ENCODE data around the gene UBE2Z. TPM values are rescaled to one million over a fixed set of nuclear protein-coding genes. Genes with fewer than 3 reads are reported as not detected.

Gene UBE2Z
- total and polyA plus RNA-seq, 2 of the 13 experiments (the other 11 are each of a cell fraction or from before 2014, with no cell fraction given) = 63.2 to 122 TPM

- TF ChIP-seq, protein P1, sequence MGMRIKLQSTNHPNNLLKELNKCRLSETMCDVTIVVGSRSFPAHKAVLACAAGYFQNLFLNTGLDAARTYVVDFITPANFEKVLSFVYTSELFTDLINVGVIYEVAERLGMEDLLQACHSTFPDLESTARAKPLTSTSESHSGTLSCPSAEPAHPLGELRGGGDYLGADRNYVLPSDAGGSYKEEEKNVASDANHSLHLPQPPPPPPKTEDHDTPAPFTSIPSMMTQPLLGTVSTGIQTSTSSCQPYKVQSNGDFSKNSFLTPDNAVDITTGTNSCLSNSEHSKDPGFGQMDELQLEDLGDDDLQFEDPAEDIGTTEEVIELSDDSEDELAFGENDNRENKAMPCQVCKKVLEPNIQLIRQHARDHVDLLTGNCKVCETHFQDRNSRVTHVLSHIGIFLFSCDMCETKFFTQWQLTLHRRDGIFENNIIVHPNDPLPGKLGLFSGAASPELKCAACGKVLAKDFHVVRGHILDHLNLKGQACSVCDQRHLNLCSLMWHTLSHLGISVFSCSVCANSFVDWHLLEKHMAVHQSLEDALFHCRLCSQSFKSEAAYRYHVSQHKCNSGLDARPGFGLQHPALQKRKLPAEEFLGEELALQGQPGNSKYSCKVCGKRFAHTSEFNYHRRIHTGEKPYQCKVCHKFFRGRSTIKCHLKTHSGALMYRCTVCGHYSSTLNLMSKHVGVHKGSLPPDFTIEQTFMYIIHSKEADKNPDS (CRISPR knock-in tag; IDR thresholded peaks at IDR 0.05) = 0 out of 2 replicates have a peak, but pooled peaks have one; percentile 7
- TF ChIP-seq DPF2 (CRISPR knock-in tag; IDR thresholded peaks at IDR 0.05; ENCODE audit: borderline replicate concordance, low read depth) (no peak), TAF1 (CRISPR knock-in tag; IDR thresholded peaks at IDR 0.05) (no peak; the same call in 1 of the 2 replicates), ZFX (CRISPR knock-in tag; IDR thresholded peaks at IDR 0.05; ENCODE audit: low read depth) (no peak), ATF2 (CRISPR knock-in tag; IDR thresholded peaks at IDR 0.05) (no peak), TBL1XR1 (IDR thresholded peaks at IDR 0.05; ENCODE audit: borderline replicate concordance, low read length, partially characterized antibody) (no peak), ZFP41 (CRISPR knock-in tag; IDR thresholded peaks at IDR 0.05; ENCODE audit: borderline replicate concordance) (no peak), CEBPZ (IDR thresholded peaks at IDR 0.05; ENCODE audit: low read length) (no peak), ETS1 (CRISPR knock-in tag; IDR thresholded peaks at IDR 0.05) (no peak), HMG20B (CRISPR knock-in tag; conservative IDR thresholded peaks at IDR 0.05) (no peak), KLF16 (CRISPR knock-in tag; IDR thresholded peaks at IDR 0.05) (no peak; a peak in 1 of 4 replicates), ZNF337 (CRISPR knock-in tag; IDR thresholded peaks at IDR 0.05; ENCODE audit: borderline replicate concordance, low read depth) (no peak), AKAP8 (CRISPR knock-in tag; IDR thresholded peaks at IDR 0.05) (no peak), RNF219 (CRISPR knock-in tag; IDR thresholded peaks at IDR 0.05) (no peak)
- TF ChIP-seq, protein P2, sequence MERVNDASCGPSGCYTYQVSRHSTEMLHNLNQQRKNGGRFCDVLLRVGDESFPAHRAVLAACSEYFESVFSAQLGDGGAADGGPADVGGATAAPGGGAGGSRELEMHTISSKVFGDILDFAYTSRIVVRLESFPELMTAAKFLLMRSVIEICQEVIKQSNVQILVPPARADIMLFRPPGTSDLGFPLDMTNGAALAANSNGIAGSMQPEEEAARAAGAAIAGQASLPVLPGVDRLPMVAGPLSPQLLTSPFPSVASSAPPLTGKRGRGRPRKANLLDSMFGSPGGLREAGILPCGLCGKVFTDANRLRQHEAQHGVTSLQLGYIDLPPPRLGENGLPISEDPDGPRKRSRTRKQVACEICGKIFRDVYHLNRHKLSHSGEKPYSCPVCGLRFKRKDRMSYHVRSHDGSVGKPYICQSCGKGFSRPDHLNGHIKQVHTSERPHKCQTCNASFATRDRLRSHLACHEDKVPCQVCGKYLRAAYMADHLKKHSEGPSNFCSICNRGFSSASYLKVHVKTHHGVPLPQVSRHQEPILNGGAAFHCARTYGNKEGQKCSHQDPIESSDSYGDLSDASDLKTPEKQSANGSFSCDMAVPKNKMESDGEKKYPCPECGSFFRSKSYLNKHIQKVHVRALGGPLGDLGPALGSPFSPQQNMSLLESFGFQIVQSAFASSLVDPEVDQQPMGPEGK (CRISPR knock-in tag; IDR thresholded peaks at IDR 0.05) = no peak
Observed at GRCh38 chr17:48892940-48893645, 15.1 kb upstream of the UBE2Z start (continued).

Data from HepG2 (cell line).